T-helper 2 cell treated with Interferon-gamma antibody and Interleukin-4, amounts not matched to agents 5 μg/mL and 100 μg/mL, for 36 hours (primary cell): ENCODE data around the gene RTEL1.

Experiments
- DNase-seq: peaks from one replicate; pipeline ENCODE4 v3.0.0; 2021; ENCODE audit warnings: low spot score
- H3K27ac Mint-ChIP-seq: one replicate; pipeline ENCODE4 v1.8.0; 2021; ENCODE audit warnings: mild to moderate bottlenecking, mixed read lengths
- H3K27me3 Mint-ChIP-seq: one replicate; pipeline ENCODE4 v1.8.0; 2021; ENCODE audit warnings: low read depth, mixed read lengths
- H3K36me3 Mint-ChIP-seq: one replicate; pipeline ENCODE4 v1.8.0; 2021; ENCODE audit warnings: low read depth, mixed read lengths
- H3K4me1 Mint-ChIP-seq: one replicate; pipeline ENCODE4 v1.8.0; 2021; ENCODE audit warnings: low read depth, mixed read lengths
- H3K4me3 Mint-ChIP-seq: one replicate; pipeline ENCODE4 v1.8.0; 2022; ENCODE audit warnings: mild to moderate bottlenecking, moderate library complexity, mixed read lengths
- H3K9me3 Mint-ChIP-seq: one replicate; pipeline ENCODE4 v1.8.0; 2021; ENCODE audit warnings: mixed read lengths

The RTEL1 gene

DNA sequence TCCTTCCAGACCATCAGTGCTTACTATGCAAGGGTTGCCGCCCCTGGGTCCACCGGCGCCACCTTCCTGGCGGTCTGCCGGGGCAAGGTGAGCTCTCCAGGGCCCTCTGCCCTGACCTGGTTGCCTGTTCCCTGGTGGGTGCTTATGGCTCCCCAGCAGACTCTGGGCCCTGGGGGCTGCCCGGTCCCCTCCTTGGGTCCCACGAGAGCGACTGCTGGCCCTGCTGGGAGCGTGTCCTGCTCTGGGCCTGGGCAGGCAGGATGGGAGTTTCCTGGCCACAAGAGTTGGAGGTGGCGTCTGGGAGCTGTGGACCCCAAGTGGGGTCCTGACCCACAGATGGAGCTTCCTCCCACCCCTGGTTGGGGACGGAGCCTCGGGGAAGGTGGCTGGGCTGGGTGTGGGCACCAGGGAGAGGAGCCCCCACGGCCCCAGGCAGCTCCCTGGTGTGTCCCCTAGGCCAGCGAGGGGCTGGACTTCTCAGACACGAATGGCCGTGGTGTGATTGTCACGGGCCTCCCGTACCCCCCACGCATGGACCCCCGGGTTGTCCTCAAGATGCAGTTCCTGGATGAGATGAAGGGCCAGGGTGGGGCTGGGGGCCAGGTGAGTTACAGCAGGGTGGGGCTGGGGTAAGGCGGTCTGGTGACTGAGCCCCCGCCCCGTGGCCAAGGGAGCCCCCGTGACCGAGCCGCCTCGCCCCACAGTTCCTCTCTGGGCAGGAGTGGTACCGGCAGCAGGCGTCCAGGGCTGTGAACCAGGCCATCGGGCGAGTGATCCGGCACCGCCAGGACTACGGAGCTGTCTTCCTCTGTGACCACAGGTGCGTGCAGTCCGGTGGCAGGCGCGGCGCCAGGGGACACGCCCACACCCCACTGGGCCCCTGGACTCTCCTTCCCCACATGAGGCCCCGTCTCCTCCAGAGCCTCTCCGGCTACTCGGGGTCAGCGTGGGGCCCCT is 31.2 kb downstream of the RTEL1 start:
- H3K27ac Mint-ChIP-seq: no peak overlapping the region
- no peak for DNase-seq
- H3K4me1 Mint-ChIP-seq: no peaks in the 10 kb centered on the region
- no peaks in the 10 kb centered on the region for H3K9me3 Mint-ChIP-seq
- H3K36me3 Mint-ChIP-seq: peaks cover 13% of the 10 kb centered on the region
- peaks cover 2% of the 10 kb centered on the region for H3K27me3 Mint-ChIP-seq
- H3K4me3 Mint-ChIP-seq: no peak overlapping the region

DNA sequence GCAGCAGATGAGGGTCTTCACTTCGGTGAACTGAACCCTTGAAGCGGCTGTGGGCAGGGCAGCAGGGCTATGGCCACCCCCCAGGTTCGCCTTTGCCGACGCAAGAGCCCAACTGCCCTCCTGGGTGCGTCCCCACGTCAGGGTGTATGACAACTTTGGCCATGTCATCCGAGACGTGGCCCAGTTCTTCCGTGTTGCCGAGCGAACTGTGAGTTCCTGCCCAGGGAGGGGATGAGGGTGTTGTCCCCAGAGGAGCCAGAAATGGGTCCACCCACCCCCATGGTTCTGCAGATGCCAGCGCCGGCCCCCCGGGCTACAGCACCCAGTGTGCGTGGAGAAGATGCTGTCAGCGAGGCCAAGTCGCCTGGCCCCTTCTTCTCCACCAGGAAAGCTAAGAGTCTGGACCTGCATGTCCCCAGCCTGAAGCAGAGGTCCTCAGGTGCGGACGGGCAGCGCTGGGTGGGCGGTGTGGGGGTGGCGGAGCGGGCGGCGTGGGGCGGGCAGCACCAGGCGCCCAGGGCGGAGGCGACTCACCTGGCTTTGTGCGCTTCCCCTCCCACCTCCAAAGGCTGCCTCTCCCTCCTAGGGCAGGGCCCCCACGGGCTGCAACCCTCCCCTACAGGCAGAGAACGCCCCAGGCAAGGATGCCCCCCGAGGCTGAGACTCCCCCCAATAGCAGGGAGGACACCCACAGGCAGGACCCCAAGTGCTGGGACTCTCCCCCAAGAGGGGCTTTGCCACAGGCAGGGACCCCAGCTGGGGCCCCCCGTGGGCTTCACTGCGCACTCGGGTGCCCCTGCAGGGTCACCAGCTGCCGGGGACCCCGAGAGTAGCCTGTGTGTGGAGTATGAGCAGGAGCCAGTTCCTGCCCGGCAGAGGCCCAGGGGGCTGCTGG is 32.1 kb downstream of the RTEL1 start:
- H3K9me3 Mint-ChIP-seq: no peaks in the 10 kb centered on the region
- no peak overlapping the region for H3K27ac Mint-ChIP-seq
- DNase-seq: no peak
- H3K27me3 Mint-ChIP-seq: peaks cover 2% of the 10 kb centered on the region
- H3K4me3 Mint-ChIP-seq: no peak overlapping the region
- peaks cover 13% of the 10 kb centered on the region for H3K36me3 Mint-ChIP-seq
- H3K4me1 Mint-ChIP-seq: no peaks in the 10 kb centered on the region

DNA sequence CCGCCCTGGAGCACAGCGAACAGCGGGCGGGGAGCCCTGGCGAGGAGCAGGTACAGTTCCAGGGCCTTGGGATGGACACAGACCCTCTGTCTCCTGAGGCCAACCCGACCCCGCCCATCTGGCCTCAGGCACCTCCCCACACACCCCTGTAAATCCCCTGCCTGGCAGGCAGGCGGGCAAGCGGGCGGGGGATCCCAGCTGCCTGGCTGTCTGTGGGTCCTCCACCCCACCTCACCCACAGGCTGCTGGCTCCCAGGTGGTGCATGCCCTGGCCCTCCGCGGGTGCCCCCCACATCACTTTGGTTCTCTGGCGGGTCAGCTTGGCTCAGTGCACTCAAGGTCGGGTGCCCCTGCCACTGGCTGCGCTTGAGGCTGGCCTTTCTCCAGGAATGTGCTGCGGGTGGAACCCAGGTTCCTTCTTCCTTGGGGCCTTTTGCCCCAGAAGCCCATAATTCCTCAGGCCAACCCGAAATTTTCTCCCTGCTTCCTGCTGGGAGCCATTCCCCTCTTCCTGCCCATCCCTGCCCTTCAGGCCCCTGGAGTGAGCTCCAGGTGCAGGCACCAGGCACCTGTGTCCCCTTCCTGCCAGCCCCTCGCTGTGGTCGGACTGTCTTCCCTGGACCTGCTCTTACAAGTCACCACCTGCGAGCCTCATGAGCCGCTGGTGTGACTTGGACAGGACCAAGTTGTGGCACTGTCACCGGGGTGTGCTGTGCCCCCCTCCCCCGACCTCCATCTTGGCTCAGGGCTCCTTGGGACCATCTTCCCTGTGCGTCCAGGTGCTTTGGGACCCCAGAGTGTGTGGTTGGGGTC is 33.0 kb downstream of the RTEL1 start:
- H3K36me3 Mint-ChIP-seq: peaks cover 13% of the 10 kb centered on the region
- no peak for DNase-seq
- H3K4me1 Mint-ChIP-seq: no peaks in the 10 kb centered on the region
- no peaks in the 10 kb centered on the region for H3K9me3 Mint-ChIP-seq
- peaks cover 2% of the 10 kb centered on the region for H3K27me3 Mint-ChIP-seq
- H3K4me3 Mint-ChIP-seq: no peak overlapping the region
- H3K27ac Mint-ChIP-seq: no peak overlapping the region

DNA sequence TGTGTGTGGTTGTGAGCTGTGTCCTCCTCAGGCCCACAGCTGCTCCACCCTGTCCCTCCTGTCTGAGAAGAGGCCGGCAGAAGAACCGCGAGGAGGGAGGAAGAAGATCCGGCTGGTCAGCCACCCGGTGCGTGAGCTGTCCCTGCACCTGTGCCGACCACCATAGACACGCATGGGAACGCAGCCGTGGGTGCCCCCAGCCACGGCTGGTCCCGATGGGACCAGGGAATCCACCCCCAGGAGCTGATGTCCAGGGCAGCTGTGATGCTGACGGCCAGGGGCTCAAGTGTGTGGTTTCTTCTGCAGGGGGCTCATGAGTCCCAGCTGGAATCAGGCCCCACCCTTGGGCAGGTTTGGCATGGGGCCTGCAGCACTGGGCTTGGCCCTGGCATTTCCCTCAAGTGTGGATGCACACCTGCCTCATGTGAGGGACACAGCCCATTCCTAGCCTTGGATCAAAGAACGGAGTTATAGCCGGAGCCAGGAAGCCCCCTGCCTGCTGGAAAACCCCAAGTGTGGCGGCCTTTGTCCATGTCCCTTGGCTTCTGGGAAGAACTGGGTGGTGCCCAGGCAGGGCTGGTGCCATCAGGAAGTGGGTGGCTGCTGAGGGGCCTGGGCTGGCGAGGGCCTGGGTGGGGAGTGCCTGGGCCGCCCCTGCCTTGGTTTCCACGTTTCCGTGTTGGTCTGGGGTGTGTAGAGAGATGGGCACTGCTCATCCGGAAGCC is 33.8 kb downstream of the RTEL1 start:
- no peak overlapping the region for H3K4me3 Mint-ChIP-seq
- DNase-seq: no peak
- H3K36me3 Mint-ChIP-seq: peaks cover 13% of the 10 kb centered on the region
- no peaks in the 10 kb centered on the region for H3K9me3 Mint-ChIP-seq
- H3K27ac Mint-ChIP-seq: no peak overlapping the region
- no peaks in the 10 kb centered on the region for H3K4me1 Mint-ChIP-seq
- H3K27me3 Mint-ChIP-seq: peaks cover 2% of the 10 kb centered on the region

DNA sequence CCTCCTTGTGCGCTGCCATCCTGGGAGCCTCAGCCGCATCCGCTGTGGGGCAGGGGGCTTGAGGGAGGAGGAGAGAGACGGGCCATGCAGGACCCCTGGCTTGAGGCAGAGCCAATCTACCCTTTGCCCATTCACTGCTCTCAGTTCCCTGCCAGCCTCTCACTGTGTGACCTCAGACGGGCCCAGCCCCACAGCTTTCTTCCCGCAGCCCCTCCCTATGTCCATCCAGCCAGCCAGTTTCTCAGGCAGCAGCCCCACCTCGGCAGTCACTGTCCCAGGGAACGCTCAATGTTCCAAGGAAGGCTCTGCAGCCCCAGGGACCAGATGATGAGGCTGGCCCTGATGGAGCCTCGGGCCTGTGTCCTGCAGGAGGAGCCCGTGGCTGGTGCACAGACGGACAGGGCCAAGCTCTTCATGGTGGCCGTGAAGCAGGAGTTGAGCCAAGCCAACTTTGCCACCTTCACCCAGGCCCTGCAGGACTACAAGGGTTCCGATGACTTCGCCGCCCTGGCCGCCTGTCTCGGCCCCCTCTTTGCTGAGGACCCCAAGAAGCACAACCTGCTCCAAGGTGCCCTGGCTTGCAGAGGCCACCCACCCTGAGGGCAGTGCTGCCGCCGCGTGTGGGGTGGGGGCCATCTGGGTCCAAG is 34.4 kb downstream of the RTEL1 start:
- H3K27ac Mint-ChIP-seq: peak overlapping the region; percentile 49
- H3K27me3 Mint-ChIP-seq: peaks cover 2% of the 10 kb centered on the region
- no peak for DNase-seq
- H3K9me3 Mint-ChIP-seq: no peaks in the 10 kb centered on the region
- peaks cover 13% of the 10 kb centered on the region for H3K36me3 Mint-ChIP-seq
- no peak overlapping the region for H3K4me3 Mint-ChIP-seq
- H3K4me1 Mint-ChIP-seq: no peaks in the 10 kb centered on the region

DNA sequence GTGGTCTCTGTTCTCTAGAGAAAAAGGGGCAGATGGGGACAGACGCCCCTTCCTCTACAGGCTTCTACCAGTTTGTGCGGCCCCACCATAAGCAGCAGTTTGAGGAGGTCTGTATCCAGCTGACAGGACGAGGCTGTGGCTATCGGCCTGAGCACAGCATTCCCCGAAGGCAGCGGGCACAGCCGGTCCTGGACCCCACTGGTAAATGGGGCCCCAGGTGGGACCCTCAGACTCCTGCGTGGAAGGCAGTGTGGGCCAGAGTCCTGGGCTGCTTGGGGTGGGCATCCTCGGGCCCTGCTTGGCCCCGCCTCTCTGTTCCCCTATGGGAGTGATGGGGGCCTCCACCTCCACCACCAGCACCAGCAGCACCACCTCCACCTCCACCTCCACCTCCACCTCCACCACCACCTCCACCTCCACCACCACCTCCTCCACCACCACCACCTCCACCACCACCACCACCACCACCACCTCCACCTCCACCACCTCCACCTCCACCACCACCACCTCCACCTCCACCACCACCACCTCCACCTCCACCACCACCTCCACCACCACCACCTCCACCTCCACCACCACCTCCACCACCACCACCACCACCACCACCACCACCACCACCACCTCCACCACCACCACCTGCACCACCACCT is 35.1 kb downstream of the RTEL1 start:
- H3K27me3 Mint-ChIP-seq: peaks cover 2% of the 10 kb centered on the region

DNA sequence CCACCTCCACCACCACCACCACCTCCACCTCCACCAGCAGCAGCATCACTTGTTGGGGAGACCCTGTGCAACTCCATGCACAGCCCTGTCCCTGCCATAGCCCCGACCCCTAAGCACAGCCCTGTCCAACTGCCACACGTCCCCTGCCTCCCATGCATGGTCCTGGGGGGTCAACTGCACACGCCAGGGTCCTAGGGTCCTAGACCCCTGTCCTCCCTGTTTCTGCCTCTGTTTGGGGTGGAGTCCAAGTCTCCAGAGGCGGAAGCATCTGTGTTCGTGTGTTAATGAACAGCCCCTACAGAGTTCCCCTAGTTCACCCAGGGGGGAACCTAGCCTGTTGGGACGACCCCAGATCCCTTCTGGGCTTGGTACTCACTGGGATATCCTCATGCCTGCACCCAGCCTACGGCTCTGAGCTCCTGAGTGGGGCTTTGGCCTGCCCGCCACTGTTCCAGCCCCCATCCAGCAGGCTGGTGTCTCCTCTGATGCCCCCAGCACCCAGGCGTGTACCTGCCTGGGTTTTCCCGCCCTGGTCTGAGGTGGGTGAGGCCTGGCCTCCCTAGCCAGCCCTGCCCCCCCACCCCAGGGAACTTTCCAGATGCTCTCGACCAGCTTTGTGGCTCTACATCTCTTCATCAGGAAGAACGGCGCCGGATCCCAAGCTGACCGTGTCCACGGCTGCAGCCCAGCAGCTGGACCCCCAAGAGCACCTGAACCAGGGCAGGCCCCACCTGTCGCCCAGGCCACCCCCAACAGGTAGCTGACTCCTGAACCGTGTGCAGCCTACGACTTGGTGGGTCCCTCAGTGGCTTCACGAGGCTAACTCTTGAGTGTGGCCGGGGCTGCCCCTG is 35.8 kb downstream of the RTEL1 start:
- Mint-ChIP-seq H3K4me1 (no peaks in the 10 kb centered on the region), H3K27me3 (peaks cover 2% of the 10 kb centered on the region), H3K36me3 (peaks cover 13% of the 10 kb centered on the region), H3K27ac (peak overlapping the region; percentile 83), H3K9me3 (no peaks in the 10 kb centered on the region), H3K4me3 (no peak overlapping the region)
- DNase-seq: no peak

More for the DNA sequence above, 35.1 kb downstream of the RTEL1 start:
- no peaks in the 10 kb centered on the region for H3K9me3 Mint-ChIP-seq
- H3K4me3 Mint-ChIP-seq: no peak overlapping the region
- no peak overlapping the region for H3K27ac Mint-ChIP-seq
- peaks cover 13% of the 10 kb centered on the region for H3K36me3 Mint-ChIP-seq
- H3K4me1 Mint-ChIP-seq: no peaks in the 10 kb centered on the region
- no peak for DNase-seq

DNA sequence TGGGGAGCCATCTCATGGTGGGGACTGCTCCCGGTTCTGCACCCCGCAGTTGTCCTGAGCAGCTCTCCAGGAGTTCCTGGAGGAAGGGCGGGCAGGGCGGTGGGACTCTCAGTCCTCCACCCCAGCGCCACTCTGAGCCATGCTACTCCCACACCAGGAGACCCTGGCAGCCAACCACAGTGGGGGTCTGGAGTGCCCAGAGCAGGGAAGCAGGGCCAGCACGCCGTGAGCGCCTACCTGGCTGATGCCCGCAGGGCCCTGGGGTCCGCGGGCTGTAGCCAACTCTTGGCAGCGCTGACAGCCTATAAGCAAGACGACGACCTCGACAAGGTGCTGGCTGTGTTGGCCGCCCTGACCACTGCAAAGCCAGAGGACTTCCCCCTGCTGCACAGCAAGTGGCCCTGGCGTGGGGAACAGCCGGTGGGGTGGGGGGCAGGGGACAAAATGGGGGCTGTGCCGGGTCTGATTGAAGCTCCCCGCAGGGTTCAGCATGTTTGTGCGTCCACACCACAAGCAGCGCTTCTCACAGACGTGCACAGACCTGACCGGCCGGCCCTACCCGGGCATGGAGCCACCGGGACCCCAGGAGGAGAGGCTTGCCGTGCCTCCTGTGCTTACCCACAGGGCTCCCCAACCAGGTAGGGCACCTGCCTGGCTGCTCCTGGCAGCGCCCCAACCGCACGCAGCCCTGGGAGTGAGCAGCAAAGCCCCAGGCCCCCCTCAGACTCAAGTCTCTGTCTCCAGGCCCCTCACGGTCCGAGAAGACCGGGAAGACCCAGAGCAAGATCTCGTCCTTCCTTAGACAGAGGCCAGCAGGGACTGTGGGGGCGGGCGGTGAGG is 36.7 kb downstream of the RTEL1 start:
- Mint-ChIP-seq H3K9me3 (no peaks in the 10 kb centered on the region), H3K36me3 (peaks cover 13% of the 10 kb centered on the region), H3K27ac (no peak overlapping the region), H3K4me3 (no peak overlapping the region), H3K27me3 (peaks cover 2% of the 10 kb centered on the region), H3K4me1 (no peaks in the 10 kb centered on the region)
- DNase-seq: no peak

DNA sequence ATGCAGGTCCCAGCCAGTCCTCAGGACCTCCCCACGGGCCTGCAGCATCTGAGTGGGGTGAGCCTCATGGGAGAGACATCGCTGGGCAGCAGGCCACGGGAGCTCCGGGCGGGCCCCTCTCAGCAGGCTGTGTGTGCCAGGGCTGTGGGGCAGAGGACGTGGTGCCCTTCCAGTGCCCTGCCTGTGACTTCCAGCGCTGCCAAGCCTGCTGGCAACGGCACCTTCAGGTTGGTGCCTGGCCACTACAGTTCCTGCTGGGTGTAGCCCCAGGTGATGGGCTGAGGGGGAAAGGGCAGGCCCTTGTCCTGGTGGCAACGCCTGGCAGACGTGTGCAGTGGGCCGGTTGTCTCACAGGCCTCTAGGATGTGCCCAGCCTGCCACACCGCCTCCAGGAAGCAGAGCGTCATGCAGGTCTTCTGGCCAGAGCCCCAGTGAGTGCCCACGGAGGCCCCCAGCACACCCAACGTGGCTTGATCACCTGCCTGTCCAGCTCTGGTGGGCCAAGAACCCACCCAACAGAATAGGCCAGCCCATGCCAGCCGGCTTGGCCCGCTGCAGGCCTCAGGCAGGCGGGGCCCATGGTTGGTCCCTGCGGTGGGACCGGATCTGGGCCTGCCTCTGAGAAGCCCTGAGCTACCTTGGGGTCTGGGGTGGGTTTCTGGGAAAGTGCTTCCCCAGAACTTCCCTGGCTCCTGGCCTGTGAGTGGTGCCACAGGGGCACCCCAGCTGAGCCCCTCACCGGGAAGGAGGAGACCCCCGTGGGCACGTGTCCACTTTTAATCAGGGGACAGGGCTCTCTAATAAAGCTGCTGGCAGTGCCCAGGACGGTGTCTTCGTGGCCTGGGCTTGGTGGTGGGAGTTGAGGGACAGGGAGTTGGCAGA is 37.6 kb downstream of the RTEL1 start:
- Mint-ChIP-seq H3K4me3 (no peak overlapping the region), H3K27me3 (peaks cover 2% of the 10 kb centered on the region), H3K36me3 (peaks cover 13% of the 10 kb centered on the region), H3K27ac (no peak overlapping the region), H3K9me3 (no peaks in the 10 kb centered on the region), H3K4me1 (no peaks in the 10 kb centered on the region)
- no peak for DNase-seq

DNA sequence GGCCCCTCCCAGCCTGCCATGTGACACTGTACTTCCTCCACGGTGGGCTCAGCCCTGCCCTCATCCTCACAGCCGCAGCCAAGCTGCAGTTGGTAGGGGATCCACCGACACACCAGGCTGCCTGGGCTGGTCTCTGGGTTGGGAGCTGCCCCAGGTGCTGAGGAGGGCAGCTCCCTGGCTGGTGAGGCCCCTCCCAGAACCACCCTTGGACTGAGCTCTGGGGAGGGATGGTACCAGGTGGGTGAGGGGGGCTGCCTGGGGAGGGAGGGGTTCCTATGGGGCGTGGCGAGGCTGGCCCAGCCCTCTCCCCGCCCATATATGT is 38.2 kb downstream of the RTEL1 start:
- H3K4me1 Mint-ChIP-seq: no peaks in the 10 kb centered on the region
- no peak overlapping the region for H3K4me3 Mint-ChIP-seq
- H3K27ac Mint-ChIP-seq: no peak overlapping the region
- H3K36me3 Mint-ChIP-seq: peaks cover 12% of the 10 kb centered on the region
- DNase-seq: no peak
- H3K9me3 Mint-ChIP-seq: no peaks in the 10 kb centered on the region
- H3K27me3 Mint-ChIP-seq: peaks cover 2% of the 10 kb centered on the region
